Esophagus muscularis mucosa (tissue), 4 donors: ENCODE measurements around the gene ATP8B1. TPM values are rescaled to one million over a fixed set of nuclear protein-coding genes. Genes with fewer than 3 reads are reported as not detected.

Experiments
- DNase-seq: peaks from one replicate; pipeline ENCODE4 v3.0.0-alpha.2; 2017; ENCODE audit errors: extremely low spot score
- H3K27ac ChIP-seq, 4 donors: fragments of 200-600 bp; sonication (generic); replicated peaks in 1 of 4; 1 replicate in 3 of 4; 2 replicates in 1 of 4; pipeline ENCODE4 v1.5.1; 2016 to 2019; ENCODE audit warnings: mild to moderate bottlenecking in 1 of 4
- H3K27me3 ChIP-seq, 4 donors: fragments of 200-600 bp; sonication (generic); one replicate each; pipeline versions ENCODE4 v1.5.1 to v1.6.0; 2016 to 2019
- H3K36me3 ChIP-seq, 4 donors: fragments of 200-600 bp; sonication (generic); one replicate each; pipeline ENCODE4 v1.5.1; 2016 to 2019
- H3K4me1 ChIP-seq, 4 donors: fragments of 200-600 bp; sonication (generic); one replicate each; pipeline ENCODE4 v1.5.1; 2016 to 2019
- H3K4me3 ChIP-seq, 4 donors: fragments of 200-600 bp; sonication (generic); 1 replicate in 2 of 4; 2 replicates in 2 of 4; pipeline ENCODE4 v1.5.1; 2016 to 2019; ENCODE audit warnings: mild to moderate bottlenecking in 4 of 4, moderate library complexity in 1 of 4
- H3K9me3 ChIP-seq, 4 donors: fragments of 200-600 bp; sonication (generic); 1 replicate in 3 of 4; 2 replicates in 1 of 4; pipeline ENCODE4 v1.5.1; 2016 to 2019
- EP300 ChIP-seq: sonication (generic); formaldehyde crosslinking; IDR thresholded peaks from one replicate; pipeline ENCODE4 v1.6.1; 2017; ENCODE audit warnings: antibody characterized with exemption
- POLR2A ChIP-seq: fragments of 450-650 bp; IDR thresholded peaks from one replicate; pipeline ENCODE4 v1.6.1; 2017; ENCODE audit warnings: antibody characterized with exemption, moderate library complexity, mild to moderate bottlenecking, low read depth
- POLR2AphosphoS5 ChIP-seq, 2 donors: sonication (generic); formaldehyde crosslinking; IDR thresholded peaks; one replicate each; pipeline ENCODE4 v1.6.1; 2017; ENCODE audit warnings: antibody characterized with exemption in 2 of 2
- WGBS: methylation state at CpG from one replicate; pipeline ENCODE4 v1.1.5; 2018; 5-methylcytosine and 5-hydroxymethylcytosine counted together
- intact Hi-C: fragments of 100-400 bp; cut with DNase I; formaldehyde crosslinking; loops from one replicate; pipeline ENCODE4 v1.15.1; 2023
- total RNA-seq, 4 donors: library from RNA; depleted of rRNA; stranded (reverse); fragments of >200 nt; gene quantifications; one replicate each; pipeline versions ENCODE4 v1.1.0 to v1.2.1, GENCODE V29; 2016
- TF ChIP-seq, protein P1 (sequence below), 3 experiments: fragments of 200-600 bp in 2 of 3; fragments of 450-650 bp in 1 of 3; sonication (generic) in 2 of 3; IDR thresholded peaks; one replicate each; pipeline ENCODE4 v1.5.1; 2017 to 2019; ENCODE audit warnings: antibody characterized with exemption in 3 of 3, mild to moderate bottlenecking in 2 of 3, moderate library complexity in 1 of 3

ATP8B1 gene
- total RNA-seq, 4 donors from 2014 or later, result 18.3 to 21.9 (median 19.6) TPM

GRCh38 chr18:57659460-57660102, 143.5 kb downstream of the ATP8B1 start:
- intact Hi-C loops, result no loop called here
- Histone ChIP-seq H3K27me3 (no peaks in the 10 kb centered on the region), H3K27ac (no peak overlapping the region)

DNA sequence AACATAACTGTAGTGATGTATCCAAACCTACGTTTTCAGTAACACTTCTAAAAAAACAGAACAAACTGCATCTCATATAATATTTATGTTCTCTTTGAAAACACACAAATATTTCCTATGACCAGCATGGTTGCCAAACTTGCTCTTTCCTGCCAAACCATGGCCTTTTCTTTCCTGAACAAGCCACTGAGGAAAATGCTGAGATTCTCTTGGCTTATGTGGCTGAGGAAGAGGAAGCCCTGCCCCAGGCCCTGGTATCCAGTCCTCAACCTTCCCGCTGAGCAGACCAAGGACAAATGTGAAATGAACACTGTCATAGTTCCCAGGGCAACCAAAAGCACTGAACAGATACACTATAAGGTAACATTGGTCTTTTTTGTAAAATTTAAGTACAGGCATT, 145.6 kb downstream of the ATP8B1 start:
- Histone ChIP-seq H3K27me3 (no peaks in the 10 kb centered on the region), H3K36me3 (peaks cover 12 to 82% (median 60%) of the 10 kb centered on the region in 4 donors), H3K9me3 (peaks cover 0 to 11% (median 4%) of the 10 kb centered on the region in 4 donors), H3K4me3 (no peak overlapping the region), H3K27ac (peak overlapping the region in 1 of 4 donors; percentile 11), H3K4me1 (no peaks in the 10 kb centered on the region)
- DNase-seq, result no peak
- intact Hi-C loops, result no loop called here
- 60% methylated on average over 2 of the region's 2 CpGs for WGBS
- TF ChIP-seq POLR2AphosphoS5 (IDR thresholded peaks at IDR 0.05) (no peak), EP300 (no peak), POLR2A (no peak)
- TF ChIP-seq, protein P1, sequence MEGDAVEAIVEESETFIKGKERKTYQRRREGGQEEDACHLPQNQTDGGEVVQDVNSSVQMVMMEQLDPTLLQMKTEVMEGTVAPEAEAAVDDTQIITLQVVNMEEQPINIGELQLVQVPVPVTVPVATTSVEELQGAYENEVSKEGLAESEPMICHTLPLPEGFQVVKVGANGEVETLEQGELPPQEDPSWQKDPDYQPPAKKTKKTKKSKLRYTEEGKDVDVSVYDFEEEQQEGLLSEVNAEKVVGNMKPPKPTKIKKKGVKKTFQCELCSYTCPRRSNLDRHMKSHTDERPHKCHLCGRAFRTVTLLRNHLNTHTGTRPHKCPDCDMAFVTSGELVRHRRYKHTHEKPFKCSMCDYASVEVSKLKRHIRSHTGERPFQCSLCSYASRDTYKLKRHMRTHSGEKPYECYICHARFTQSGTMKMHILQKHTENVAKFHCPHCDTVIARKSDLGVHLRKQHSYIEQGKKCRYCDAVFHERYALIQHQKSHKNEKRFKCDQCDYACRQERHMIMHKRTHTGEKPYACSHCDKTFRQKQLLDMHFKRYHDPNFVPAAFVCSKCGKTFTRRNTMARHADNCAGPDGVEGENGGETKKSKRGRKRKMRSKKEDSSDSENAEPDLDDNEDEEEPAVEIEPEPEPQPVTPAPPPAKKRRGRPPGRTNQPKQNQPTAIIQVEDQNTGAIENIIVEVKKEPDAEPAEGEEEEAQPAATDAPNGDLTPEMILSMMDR (IDR thresholded peaks at IDR 0.05), result no peak

More at GRCh38 chr18:57659460-57660102, 143.5 kb downstream of the ATP8B1 start:
- peaks cover 0 to 2% (median under 1%) of the 10 kb centered on the region in 4 donors for H3K4me1 ChIP-seq
- WGBS, result 74% methylated on average over 11 of the region's 11 CpGs
- TF ChIP-seq, protein P1 (IDR thresholded peaks at IDR 0.05), result no peak
- no peak for TF ChIP-seq EP300
- TF ChIP-seq POLR2A, result no peak
- no peak for TF ChIP-seq POLR2AphosphoS5 (IDR thresholded peaks at IDR 0.05)
- no peak overlapping the region for H3K4me3 ChIP-seq
- peaks cover 12 to 79% (median 49%) of the 10 kb centered on the region in 4 donors for H3K36me3 ChIP-seq
- peaks cover 0 to 11% (median 4%) of the 10 kb centered on the region in 4 donors for H3K9me3 ChIP-seq
- no peak for DNase-seq

GRCh38 chr18:57655740-57656139, 147.4 kb downstream of the ATP8B1 start:
- H3K4me1 ChIP-seq, result no peaks in the 10 kb centered on the region
- TF ChIP-seq EP300 (no peak), POLR2AphosphoS5 (IDR thresholded peaks at IDR 0.05) (no peak), POLR2A (no peak)
- TF ChIP-seq, protein P1 (IDR thresholded peaks at IDR 0.05), result no peak
- intact Hi-C loops, result no loop called here
- H3K9me3 ChIP-seq, result peaks cover 0 to 11% (median 4%) of the 10 kb centered on the region in 4 donors
- DNase-seq, result no peak
- H3K27ac ChIP-seq, result no peak overlapping the region
- no peaks in the 10 kb centered on the region for H3K27me3 ChIP-seq
- WGBS, result 90% methylated on average over 2 of the region's 2 CpGs
- no peak overlapping the region for H3K4me3 ChIP-seq
- peaks cover 6 to 84% (median 61%) of the 10 kb centered on the region in 4 donors for H3K36me3 ChIP-seq

DNA sequence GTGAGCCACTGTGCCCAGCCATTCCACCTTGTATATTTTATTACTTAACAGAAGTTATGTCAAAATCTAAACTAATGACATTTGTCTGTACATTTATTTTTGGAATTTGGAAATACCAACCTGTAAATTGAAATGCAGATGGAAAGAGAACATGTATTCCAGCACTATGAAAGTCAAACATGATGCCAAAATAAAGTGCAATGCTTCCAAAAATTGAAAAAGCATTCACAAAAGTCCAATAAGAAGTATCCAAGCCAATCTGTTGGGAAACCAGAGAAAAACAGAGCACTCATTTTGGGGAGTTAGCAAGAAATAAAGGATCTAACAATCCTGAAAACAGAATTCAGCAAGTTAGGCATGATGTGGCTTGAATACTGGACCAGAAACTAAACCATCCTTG, 151.2 kb downstream of the ATP8B1 start:
- peaks cover 0 to 6% (median 3%) of the 10 kb centered on the region in 4 donors for H3K4me1 ChIP-seq
- H3K36me3 ChIP-seq, result peaks cover 5 to 81% (median 57%) of the 10 kb centered on the region in 4 donors
- no peak overlapping the region for H3K4me3 ChIP-seq
- DNase-seq, result no peak
- H3K27me3 ChIP-seq, result no peaks in the 10 kb centered on the region
- no peak overlapping the region for H3K27ac ChIP-seq
- H3K9me3 ChIP-seq, result peaks cover 0 to 11% (median 4%) of the 10 kb centered on the region in 4 donors
- intact Hi-C loops, result no loop called here
- TF ChIP-seq, protein P1 (IDR thresholded peaks at IDR 0.05), result no peak
- TF ChIP-seq EP300 (no peak), POLR2AphosphoS5 (IDR thresholded peaks at IDR 0.05) (no peak), POLR2A (no peak)
